HUES64 (cell line): ENCODE measurements around the gene RHBDF1.
A peak's percentile ranks its signal among the peaks of the same experiment; 100 is the strongest.

Source experiments
- H3K27ac ChIP-seq: 2 replicates; pipeline ENCODE4 v1.7.0; 2013; ENCODE audit warnings: low read depth, low read length, inconsistent platforms
- H3K27me3 ChIP-seq: 2 replicates; pipeline ENCODE4 v1.6.1; 2013; ENCODE audit warnings: mild to moderate bottlenecking, low read length; ENCODE audit not compliant: insufficient read depth
- H3K36me3 ChIP-seq: 2 replicates; pipeline ENCODE4 v1.6.1; 2013; ENCODE audit warnings: mild to moderate bottlenecking, low read length; ENCODE audit not compliant: insufficient read depth
- H3K4me1 ChIP-seq: 2 replicates; pipeline ENCODE4 v1.6.1; 2013; ENCODE audit warnings: mild to moderate bottlenecking, low read length, moderate library complexity; ENCODE audit not compliant: insufficient read depth
- H3K4me3 ChIP-seq: 2 replicates; pipeline ENCODE4 v1.5.1; 2013; ENCODE audit warnings: mild to moderate bottlenecking, low read length, moderate library complexity
- H3K9ac ChIP-seq: 2 replicates; pipeline ENCODE4 v1.6.1; 2013; ENCODE audit warnings: mild to moderate bottlenecking, low read depth, low read length
- H3K9me3 ChIP-seq: 2 replicates; pipeline ENCODE4 v1.6.1; 2013; ENCODE audit warnings: low read depth, low read length; ENCODE audit not compliant: insufficient read depth
- WGBS: fragments of 150-250, 120-280 bp; methylation state at CpG from one replicate; pipeline ENCODE4 v1.1.7; 2013; ENCODE audit warnings: missing lambda C conversion rate; 5-methylcytosine and 5-hydroxymethylcytosine counted together

Gene RHBDF1

DNA sequence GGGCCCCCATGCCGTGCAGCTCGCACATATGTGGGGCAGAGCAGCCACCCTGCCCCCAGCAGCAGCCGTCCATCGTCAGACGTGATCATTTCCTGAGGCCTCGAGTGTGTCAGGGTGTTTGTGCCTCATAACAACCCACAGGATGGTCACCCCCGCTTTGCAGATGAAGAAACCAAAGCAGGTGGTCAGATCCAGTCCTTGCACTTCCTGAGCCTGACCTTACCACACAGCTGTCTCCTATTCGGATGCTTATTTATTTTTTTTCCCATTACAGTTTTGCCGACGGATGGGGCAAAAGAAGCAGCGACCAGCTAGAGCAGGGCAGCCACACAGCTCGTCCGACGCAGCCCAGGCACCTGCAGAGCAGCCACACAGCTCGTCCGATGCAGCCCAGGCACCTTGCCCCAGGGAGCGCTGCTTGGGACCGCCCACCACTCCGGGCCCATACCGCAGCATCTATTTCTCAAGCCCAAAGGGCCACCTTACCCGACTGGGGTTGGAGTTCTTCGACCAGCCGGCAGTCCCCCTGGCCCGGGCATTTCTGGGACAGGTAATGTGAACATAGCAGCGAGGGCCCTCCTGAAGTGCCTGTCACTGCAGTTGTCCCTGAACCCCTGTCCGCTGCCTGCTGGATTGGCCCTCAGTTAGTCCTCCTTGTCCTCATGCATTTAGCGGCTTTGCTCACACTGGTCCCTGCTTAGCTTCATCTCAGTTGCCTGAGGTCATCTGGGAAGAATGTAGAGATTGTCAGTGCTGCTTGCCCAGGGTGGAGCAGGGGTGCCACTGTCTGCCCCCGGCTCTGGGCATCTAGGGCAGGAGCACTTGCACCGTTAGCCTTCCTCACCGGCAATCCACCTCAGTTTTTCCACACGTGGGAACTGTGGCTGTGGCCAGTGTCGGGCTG is 7.0 kb upstream of the RHBDF1 start:
- Histone ChIP-seq H3K36me3 (peaks cover 20% of the 10 kb centered on the region), H3K27ac (no peak overlapping the region), H3K27me3 (0 out of 2 replicates have a peak, but pooled peaks cover 5% of the 10 kb centered on the region), H3K9ac (no peak overlapping the region), H3K4me3 (peak overlapping the region; percentile 76), H3K9me3 (no peaks in the 10 kb centered on the region), H3K4me1 (peaks cover 34% of the 10 kb centered on the region)
- 87% methylated on average over 32 of the region's 32 CpGs for WGBS

DNA sequence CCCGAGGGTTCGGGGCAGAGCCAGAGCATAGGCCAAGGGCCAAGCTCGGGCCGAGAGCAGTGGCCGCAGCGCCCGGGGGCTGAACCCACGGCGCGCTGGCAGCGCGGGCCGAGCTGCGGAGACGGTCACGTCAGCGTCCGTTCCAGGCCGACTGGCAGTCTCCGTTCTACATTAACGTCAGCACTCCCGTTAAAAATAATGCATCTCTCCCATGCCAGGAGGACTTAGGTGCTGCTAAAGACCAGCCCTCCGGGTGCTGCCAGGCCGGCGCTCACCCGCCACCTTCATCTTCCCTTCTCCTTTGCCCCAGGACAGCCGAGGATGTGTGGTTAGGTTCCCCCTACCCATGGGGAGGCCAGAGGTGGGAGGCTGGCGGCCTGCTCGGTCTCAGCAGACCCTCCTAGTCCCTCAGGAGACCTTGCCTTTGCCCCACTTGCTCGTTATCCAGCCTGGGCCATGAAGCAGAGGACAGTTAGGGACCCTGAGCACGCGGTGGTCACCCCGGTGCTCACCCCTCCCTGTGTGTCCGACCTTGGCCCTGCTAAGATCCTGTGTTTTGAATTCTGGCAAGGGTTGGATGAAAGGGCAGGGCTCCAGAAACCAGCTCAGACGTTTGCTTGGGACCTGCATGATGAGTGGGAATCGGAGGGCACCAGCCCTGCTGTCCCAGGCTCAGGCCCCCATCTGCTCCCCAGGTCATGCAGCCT is 6.2 kb upstream of the RHBDF1 start:
- H3K4me3 ChIP-seq: peak overlapping the region; percentile 76
- 0 out of 2 replicates have a peak, but pooled peaks cover 5% of the 10 kb centered on the region for H3K27me3 ChIP-seq
- peaks cover 15% of the 10 kb centered on the region for H3K36me3 ChIP-seq
- peaks cover 42% of the 10 kb centered on the region for H3K4me1 ChIP-seq
- WGBS: 20% methylated on average over 36 of the region's 36 CpGs
- no peaks in the 10 kb centered on the region for H3K9me3 ChIP-seq
- H3K27ac ChIP-seq: no peak overlapping the region
- peak overlapping the region; percentile 88 for H3K9ac ChIP-seq

DNA sequence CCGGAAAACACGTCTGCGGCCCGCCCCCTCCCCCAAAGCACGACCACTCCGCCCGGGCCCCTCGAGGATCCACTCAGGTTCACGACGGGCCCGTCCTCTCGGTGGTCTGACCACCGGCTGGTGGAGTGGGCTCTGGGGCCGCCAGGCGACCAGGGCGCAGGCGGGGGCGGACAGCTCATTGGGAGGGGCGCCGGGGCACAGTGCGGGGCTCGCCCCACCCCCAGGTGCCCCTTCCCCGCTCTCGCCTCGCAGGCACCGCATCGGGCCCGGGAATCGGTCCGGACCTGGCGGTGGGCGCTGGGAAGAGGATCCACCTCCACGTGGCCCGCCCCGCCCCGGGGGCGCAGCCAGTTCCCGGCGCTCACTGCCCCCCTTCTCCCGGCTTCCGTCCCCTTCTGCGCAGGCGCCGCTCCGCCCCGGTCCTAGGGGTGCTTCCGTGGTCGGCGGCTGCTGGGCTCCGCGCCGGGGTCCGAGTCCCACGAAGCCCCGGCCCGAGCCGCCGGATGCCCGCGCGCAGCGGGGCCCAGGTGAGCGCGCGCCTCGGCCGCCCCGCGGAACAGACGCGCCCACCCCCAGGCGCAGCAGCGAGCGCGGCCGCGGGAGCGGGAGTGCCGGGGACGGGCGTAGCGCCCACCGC is 5.5 kb upstream of the RHBDF1 start, which contains the start of gene MPG:
MPG (plus strand) TSS at position 419 of the 637 bp plus-strand sequence; CDS start at position 504, 85 bp downstream.
- H3K36me3 ChIP-seq: peaks cover 15% of the 10 kb centered on the region
- H3K9me3 ChIP-seq: no peaks in the 10 kb centered on the region
- peaks cover 47% of the 10 kb centered on the region for H3K4me1 ChIP-seq
- H3K4me3 ChIP-seq: peak within 1 kb of the TSS; percentile 76
- no peak within 1 kb of the TSS; the same call in 1 of the 2 replicates for H3K27ac ChIP-seq
- 0 out of 2 replicates have a peak, but pooled peaks cover 5% of the 10 kb centered on the region for H3K27me3 ChIP-seq
- under 1% methylated on average over 83 of the region's 83 CpGs for WGBS
- peak within 1 kb of the TSS; percentile 88 for H3K9ac ChIP-seq

DNA sequence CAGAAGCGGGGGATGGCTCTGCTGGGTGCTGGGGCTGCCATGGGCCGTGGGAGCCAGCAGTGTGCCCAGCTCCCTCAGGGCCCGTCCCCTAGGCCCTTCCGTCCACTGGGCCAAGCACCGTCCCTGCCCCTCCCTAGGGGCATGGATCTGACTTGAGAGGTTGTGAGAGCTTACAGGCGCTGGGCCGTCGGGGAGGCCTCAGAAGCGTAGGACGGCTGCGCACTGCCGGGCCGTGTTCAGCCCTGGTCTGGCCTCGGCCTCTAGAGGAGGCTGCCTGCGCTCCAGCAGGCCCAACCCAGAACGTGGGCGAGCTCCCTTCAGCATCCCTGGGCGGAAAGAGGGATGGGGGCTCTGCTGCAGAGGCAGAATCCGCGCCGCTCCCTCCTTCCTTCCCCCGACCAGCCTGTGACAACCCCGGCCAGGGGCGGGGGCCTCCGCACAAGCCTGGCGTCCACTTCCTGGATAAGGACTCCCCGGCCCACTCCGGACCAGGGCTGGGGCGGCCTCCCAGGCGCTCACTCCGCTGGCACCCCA is 4.9 kb upstream of the RHBDF1 start:
- H3K9me3 ChIP-seq: no peaks in the 10 kb centered on the region
- peaks cover 50% of the 10 kb centered on the region for H3K4me1 ChIP-seq
- H3K9ac ChIP-seq: peak overlapping the region; percentile 88
- peaks cover 15% of the 10 kb centered on the region for H3K36me3 ChIP-seq
- H3K4me3 ChIP-seq: peak overlapping the region; percentile 76
- 0 out of 2 replicates have a peak, but pooled peaks cover 5% of the 10 kb centered on the region for H3K27me3 ChIP-seq
- 24% methylated on average over 31 of the region's 31 CpGs for WGBS
- H3K27ac ChIP-seq: no peak overlapping the region; the same call in 1 of the 2 replicates

DNA sequence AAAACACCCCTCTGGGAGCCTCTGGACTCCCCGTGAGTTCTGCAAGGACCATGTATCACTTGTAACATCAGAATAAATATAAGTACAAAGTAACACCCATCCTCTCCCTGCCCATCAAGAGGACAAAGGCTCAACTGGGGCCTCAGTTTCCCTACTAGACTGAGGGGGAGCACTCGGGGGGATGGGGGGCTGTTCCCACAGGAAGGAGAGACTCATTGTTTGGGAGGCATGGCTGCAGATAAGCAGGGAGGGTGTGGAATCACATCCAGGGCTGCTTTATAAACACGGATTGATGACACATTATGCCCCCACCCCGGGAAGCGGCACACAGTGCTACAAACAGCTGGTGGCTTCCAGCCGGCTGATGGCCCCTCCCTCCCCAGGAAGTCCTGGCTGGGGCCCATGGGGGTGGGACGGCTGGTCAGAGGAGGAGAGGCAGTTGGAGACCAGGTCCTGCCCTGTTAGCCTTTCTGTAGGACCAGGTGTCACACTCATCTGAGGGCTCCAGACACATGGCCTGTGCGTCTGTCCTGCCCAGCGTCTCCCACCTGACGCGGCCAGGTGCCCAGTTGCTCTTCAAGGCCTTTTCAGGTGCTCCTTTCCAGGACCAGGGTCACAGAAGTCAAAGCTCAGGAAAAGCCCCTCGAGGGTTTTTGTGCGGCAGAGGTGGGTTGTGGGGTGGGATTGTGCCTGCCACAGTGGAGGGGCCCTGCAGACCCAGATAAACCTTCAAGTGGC is 4.3 kb upstream of the RHBDF1 start:
- WGBS: 65% methylated on average over 13 of the region's 13 CpGs
- 0 out of 2 replicates have a peak, but pooled peaks cover 5% of the 10 kb centered on the region for H3K27me3 ChIP-seq
- peak overlapping the region; percentile 88 for H3K9ac ChIP-seq
- H3K27ac ChIP-seq: no peak overlapping the region
- no peaks in the 10 kb centered on the region for H3K9me3 ChIP-seq
- H3K4me3 ChIP-seq: peak overlapping the region; percentile 76
- H3K36me3 ChIP-seq: peaks cover 15% of the 10 kb centered on the region
- peaks cover 50% of the 10 kb centered on the region for H3K4me1 ChIP-seq

DNA sequence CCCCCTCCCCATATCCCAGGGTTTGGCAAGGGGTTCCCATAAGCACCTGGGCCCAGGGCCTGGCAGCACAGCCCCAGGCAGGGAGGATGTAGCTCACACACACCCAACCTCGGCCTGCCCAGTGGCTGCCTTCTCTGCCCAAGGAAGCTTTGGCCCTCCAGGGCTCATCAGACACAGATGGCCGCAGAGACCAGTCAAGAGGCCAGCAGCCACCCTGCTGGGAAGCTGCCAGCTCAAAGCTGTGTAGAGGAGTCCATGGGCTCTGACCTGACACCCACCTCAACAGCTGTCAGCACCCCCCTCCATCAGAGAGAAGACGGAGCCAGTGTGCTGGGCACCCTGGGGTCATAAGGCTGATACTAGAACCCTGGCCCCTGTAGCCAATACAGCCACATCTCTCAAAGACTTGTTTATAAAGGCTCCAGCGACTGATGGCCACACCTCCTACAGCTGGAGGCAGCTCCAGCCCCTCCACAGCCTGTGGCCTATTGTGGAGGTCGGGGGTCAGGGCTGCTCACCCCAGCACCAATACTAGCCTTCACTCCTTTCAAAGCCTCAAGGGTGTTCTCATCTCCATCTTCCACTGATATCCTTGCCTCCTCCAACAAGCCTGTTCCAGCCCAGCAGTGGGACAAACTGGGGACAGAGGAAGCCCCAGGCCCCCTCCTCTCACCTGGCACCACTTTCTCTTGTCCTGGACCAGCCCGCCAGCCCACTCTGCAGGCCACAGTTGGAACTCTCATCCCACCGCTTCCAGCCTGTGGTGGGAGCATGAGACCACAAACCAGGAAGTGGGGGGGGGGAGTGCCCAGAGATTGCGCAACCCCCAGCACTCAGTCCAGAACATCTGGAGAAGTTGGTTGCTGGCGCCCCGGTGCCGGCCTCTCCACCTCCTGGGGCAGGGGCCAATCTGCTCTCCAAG is 3.4 kb upstream of the RHBDF1 start:
- no peaks in the 10 kb centered on the region for H3K9me3 ChIP-seq
- 0 out of 2 replicates have a peak, but pooled peaks cover 5% of the 10 kb centered on the region for H3K27me3 ChIP-seq
- 61% methylated on average over 10 of the region's 11 CpGs for WGBS
- H3K36me3 ChIP-seq: peaks cover 13% of the 10 kb centered on the region
- peaks cover 55% of the 10 kb centered on the region for H3K4me1 ChIP-seq
- no peak overlapping the region for H3K4me3 ChIP-seq
- no peak overlapping the region; the same call in 1 of the 2 replicates for H3K27ac ChIP-seq
- no peak overlapping the region for H3K9ac ChIP-seq

DNA sequence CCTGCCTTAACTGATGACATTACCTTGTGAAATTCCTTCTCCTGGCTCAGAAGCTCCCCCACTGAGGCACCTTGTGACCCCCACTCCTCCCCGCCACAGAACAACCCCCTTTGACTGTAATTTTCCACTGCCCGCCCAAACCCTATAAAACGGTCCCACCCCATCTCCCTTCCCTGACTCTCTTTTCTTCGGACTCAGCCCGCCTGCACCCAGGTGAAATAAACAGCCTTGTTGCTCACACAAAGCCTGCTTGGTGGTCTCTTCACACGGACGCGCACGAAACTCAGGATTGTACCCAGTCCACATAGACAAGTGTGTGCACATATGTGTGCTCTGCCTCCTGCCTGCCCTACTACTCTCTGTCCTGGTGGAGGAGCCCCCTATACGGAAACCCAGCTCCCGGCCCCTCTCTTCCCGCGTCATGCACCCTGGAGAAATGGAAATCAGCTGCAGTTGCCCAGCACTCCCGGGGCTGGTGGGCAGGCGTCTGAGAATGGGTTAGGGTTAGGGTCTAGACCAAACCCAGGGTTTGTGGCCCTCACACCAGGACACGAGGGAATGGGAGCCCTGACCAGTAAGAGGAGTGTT is 2.4 kb upstream of the RHBDF1 start:
- H3K9ac ChIP-seq: no peak overlapping the region
- peaks cover 58% of the 10 kb centered on the region for H3K4me1 ChIP-seq
- WGBS: 51% methylated on average over 16 of the region's 16 CpGs
- peaks cover 6% of the 10 kb centered on the region for H3K36me3 ChIP-seq
- H3K9me3 ChIP-seq: no peaks in the 10 kb centered on the region
- 0 out of 2 replicates have a peak, but pooled peaks cover 5% of the 10 kb centered on the region for H3K27me3 ChIP-seq
- H3K27ac ChIP-seq: peak overlapping the region; percentile 55; the same call in 1 of the 2 replicates
- H3K4me3 ChIP-seq: no peak overlapping the region

DNA sequence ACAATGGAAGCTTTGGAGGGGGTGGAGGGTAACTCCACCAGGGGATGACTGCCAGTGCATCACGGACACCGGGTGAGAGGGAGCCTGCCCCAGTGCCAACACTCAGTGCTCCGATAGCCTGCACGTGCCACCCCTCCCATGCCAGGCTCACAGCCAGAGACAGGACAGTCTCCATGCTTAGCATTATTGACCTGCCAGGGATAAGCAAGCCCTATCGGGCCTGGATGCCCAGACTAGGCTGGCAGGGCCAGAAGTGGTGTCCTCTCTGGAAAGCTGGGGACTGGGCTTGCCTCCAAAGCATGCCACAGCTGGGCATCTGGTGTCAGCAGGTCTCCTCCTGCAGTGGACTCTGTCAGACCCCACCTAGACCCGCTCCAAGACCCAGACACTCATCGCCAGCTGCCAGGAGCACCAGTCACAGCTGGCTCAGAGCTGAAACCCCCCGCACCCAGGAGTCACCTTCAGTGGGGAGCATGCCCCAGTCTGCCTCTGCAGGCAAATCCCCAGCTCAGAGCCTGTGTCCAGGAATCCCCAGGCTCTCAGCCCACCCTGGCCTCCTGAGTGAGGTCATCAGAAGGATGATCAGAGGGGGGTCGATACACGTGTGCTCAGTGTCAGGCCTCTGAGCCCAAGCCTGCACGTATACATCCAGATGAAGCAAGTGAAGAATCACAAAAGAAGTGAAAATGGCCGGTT is 1.8 kb upstream of the RHBDF1 start:
- peaks cover 57% of the 10 kb centered on the region for H3K4me1 ChIP-seq
- no peak overlapping the region for H3K4me3 ChIP-seq
- WGBS: 52% methylated on average over 12 of the region's 12 CpGs

More for the DNA sequence above, 1.8 kb upstream of the RHBDF1 start:
- peak overlapping the region; percentile 45; the same call in 1 of the 2 replicates for H3K9ac ChIP-seq
- no peaks in the 10 kb centered on the region for H3K36me3 ChIP-seq
- H3K9me3 ChIP-seq: no peaks in the 10 kb centered on the region
- 0 out of 2 replicates have a peak, but pooled peaks cover 5% of the 10 kb centered on the region for H3K27me3 ChIP-seq
- peak overlapping the region; percentile 75 for H3K27ac ChIP-seq
